ENCODE measurements around the gene PDHB. TPM values are rescaled to one million over a fixed set of nuclear protein-coding genes. Genes with fewer than 3 reads are reported as not detected.
A peak's percentile ranks its signal among the peaks of the same experiment; 100 is the strongest.

PDHB gene
- total and polyA plus RNA-seq, 2 experiments from 2014 or later: 260 to 266 TPM

DNA sequence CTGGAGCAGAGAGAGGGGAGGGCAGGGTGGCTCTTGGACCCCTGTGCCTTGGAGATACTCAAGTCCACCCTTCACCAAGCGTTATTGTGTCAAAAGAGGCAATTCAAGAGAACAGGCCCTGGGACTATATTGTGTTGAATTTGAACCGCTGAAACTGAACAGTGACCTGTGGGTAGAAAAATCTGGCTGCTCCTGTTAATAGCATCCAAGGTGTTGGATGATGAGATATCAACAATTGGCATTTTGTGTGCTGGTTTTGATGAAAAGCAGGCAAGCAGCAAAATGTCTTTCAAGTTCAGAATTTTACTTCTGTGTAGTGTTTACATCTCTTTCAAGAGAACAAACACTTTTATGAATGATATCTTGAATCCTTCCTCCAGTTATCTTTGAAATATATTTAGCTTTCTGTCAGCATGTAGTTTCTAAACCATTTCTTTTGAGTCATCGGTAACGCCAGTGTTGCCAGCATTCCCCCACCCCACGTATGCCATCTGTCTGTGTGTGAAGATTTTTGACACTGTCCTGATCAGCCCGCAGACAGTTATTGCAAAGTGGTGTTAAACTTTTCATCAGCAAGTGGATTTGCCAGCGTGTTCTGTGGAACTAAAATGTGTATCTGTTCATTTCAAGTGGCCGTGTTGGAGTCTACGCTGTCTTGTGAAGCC is 34.8 kb downstream of the PDHB start:
- H3K27ac ChIP-seq: peak overlapping the region; percentile 77
- peak in 1 of 2 donors; percentile 57 for DNase-seq (ENCODE audit: low read depth in 1 of 2, low spot score in 1 of 2)
- no peaks in the 10 kb centered on the region for H3K36me3 ChIP-seq
- TF ChIP-seq CTCF (IDR thresholded peaks at IDR 0.05; ENCODE audit: low read depth, low read length): no peak
- H3K4me3 ChIP-seq: no peak overlapping the region
- no peaks in the 10 kb centered on the region for H3K27me3 ChIP-seq
- H3K9me3 ChIP-seq (ENCODE audit: low read depth): no peaks in the 10 kb centered on the region
- H3K4me1 ChIP-seq (ENCODE audit: low read depth): peaks cover 26% of the 10 kb centered on the region

- no peaks in the 10 kb centered on the region for H3K27me3 ChIP-seq
- no peak for TF ChIP-seq CTCF (IDR thresholded peaks at IDR 0.05; ENCODE audit: low read depth, low read length)
- no peak overlapping the region for H3K27ac ChIP-seq
These were observed 39.3 kb downstream of the PDHB start for GRCh38 chr3:58394339-58394738.

GRCh38 chr3:58392181-58392580 is 41.5 kb downstream of the PDHB start:
- H3K4me1 ChIP-seq (ENCODE audit: low read depth): peaks cover 30% of the 10 kb centered on the region
- no peaks in the 10 kb centered on the region for H3K9me3 ChIP-seq (ENCODE audit: low read depth)
- H3K27me3 ChIP-seq: no peaks in the 10 kb centered on the region
- peak in 1 of 2 donors; percentile 22 for DNase-seq (ENCODE audit: low read depth in 1 of 2, low spot score in 1 of 2)
- H3K27ac ChIP-seq: peak overlapping the region; percentile 55
- H3K4me3 ChIP-seq: no peak overlapping the region
- TF ChIP-seq CTCF (IDR thresholded peaks at IDR 0.05; ENCODE audit: low read depth, low read length): no peak
- no peaks in the 10 kb centered on the region for H3K36me3 ChIP-seq

More at GRCh38 chr3:58394339-58394738, 39.3 kb downstream of the PDHB start:
- Histone ChIP-seq H3K4me3 (no peak overlapping the region), H3K36me3 (no peaks in the 10 kb centered on the region), H3K4me1 (ENCODE audit: low read depth) (peaks cover 40% of the 10 kb centered on the region), H3K9me3 (ENCODE audit: low read depth) (no peaks in the 10 kb centered on the region)
- DNase-seq (ENCODE audit: low read depth in 1 of 2, low spot score in 1 of 2): no peak

- Histone ChIP-seq H3K9me3 (ENCODE audit: low read depth) (no peaks in the 10 kb centered on the region), H3K27ac (peak overlapping the region; percentile 55), H3K4me3 (no peak overlapping the region), H3K36me3 (no peaks in the 10 kb centered on the region), H3K27me3 (no peaks in the 10 kb centered on the region), H3K4me1 (ENCODE audit: low read depth) (peaks cover 33% of the 10 kb centered on the region)
- peak in 1 of 2 donors; percentile 31 for DNase-seq (ENCODE audit: low read depth in 1 of 2, low spot score in 1 of 2)
- no peak for TF ChIP-seq CTCF (IDR thresholded peaks at IDR 0.05; ENCODE audit: low read depth, low read length)
These were observed 42.3 kb downstream of the PDHB start for GRCh38 chr3:58391156-58391865.

- Histone ChIP-seq H3K4me3 (no peak overlapping the region), H3K36me3 (no peaks in the 10 kb centered on the region), H3K27me3 (no peaks in the 10 kb centered on the region), H3K4me1 (ENCODE audit: low read depth) (peaks cover 30% of the 10 kb centered on the region), H3K9me3 (ENCODE audit: low read depth) (no peaks in the 10 kb centered on the region), H3K27ac (peak overlapping the region; percentile 76)
- TF ChIP-seq CTCF (IDR thresholded peaks at IDR 0.05; ENCODE audit: low read depth, low read length): no peak
- peak; percentile 42 to 67 for DNase-seq (ENCODE audit: low read depth in 1 of 2, low spot score in 1 of 2)
These were observed 45.0 kb downstream of the PDHB start for GRCh38 chr3:58388550-58389091.
